PFSK-1 (cell line): Measurements from ENCODE around the gene NDUFA12.

Source experiments
- FOXP2 ChIP-seq: optimal IDR thresholded peaks from 2 replicates; pipeline ENCODE3; 2011; ENCODE audit warnings: borderline replicate concordance, control low read depth, inconsistent platforms; ENCODE audit not compliant: insufficient read depth; ENCODE audit errors: extremely low read length, extremely low read depth
- POLR2AphosphoS5 ChIP-seq: IDR thresholded peaks from 2 replicates; pipeline ENCODE4 v1.6.1; 2012; ENCODE audit warnings: low read depth, mild to moderate bottlenecking, control low read depth, low read length, moderate library complexity

DNA sequence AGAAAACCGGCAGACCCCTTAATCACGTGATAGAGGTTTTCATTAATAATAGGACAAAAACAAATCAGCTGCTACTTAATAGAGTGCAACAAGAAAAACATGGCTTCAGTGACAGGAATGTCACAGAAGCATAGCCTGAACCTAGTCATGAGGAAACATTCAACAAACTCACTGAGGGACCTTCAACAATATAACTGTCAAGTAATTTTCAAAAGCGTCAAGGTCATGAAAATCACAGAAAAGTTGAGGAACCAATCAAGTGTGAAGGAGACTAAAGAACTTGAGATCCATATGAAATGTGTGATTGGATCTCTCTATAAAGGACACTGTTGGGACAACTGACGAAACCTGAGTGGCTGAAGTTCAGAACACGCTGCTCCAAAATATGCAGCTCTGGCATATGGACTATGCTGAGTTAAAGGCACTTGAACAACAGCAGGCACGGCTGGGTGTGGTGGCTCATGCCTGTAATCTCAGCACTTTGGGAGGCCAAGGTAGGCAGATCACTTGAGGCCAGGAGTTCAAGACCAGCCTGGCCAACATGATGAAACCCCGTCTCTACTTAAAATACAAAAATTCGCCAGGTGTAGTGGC, 16.3 kb downstream of the NDUFA12 start:
- TF ChIP-seq POLR2AphosphoS5 (no peak), FOXP2 (no peak)
